NCI-H1930 (cell line): ENCODE results near the gene GOLT1B.
"Not testable (repeated sequence)": the region's sequence is repeated elsewhere in the genome, so short reads cannot be mapped to it uniquely, and the experiment has no call there.

Experiments
- DNase-seq, 2 experiments: peaks; one replicate each; lab custom pipeline; 2025; lab: John Stamatoyannopoulos, UW

GOLT1B gene, protein sequence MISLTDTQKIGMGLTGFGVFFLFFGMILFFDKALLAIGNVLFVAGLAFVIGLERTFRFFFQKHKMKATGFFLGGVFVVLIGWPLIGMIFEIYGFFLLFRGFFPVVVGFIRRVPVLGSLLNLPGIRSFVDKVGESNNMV

DNA sequence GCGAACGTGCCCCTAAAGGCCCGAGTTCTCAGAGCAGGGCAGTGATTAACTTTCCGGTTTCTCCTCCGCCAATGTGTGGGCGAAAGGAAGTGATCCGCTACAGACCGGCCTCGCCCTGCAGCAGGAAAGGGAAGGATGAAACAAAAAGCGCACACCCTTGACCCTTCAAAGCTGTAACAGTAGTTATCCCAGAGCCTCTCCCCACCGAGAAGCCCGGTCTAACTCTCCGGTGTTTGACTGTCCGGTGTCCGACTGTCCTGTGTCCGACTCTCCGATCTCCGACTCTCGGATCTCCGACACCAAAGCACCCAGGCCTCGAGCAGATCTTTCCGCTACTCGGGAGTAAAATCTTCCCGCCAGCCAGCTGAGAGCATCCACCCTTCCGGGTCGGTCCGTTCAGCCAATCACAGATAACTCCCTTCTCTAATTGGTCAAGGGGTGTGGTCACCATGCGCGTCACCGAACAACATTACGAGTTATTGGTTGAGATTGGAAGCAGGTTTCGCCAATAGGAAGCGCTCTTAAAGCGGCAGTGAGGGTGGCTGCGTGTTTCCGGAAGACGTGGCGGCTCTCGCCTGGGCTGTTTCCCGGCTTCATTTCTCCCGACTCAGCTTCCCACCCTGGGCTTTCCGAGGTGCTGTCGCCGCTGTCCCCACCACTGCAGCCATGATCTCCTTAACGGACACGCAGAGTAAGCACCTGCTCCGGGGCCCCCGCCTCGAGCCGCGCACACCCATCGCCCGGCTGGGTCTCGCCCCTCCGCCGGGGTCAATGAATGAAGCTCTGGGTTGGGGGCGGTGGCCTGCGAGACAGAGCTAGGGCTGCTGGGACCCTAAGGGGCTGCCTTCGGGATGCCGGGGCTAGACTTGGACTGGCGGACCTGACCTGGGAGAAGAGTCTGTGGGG lies at the start of gene GOLT1B, which contains the start of gene RECQL:
TSS of gene GOLT1B (plus strand) at position 532 of the 906 bp plus-strand sequence. CDS start at position 667, 135 bp downstream.
TSS of gene RECQL (minus strand) at position 378 of the 906 bp plus-strand sequence. CDS start 2,065 bp downstream, outside the sequence.
- peak; percentile 98 for DNase-seq

DNA sequence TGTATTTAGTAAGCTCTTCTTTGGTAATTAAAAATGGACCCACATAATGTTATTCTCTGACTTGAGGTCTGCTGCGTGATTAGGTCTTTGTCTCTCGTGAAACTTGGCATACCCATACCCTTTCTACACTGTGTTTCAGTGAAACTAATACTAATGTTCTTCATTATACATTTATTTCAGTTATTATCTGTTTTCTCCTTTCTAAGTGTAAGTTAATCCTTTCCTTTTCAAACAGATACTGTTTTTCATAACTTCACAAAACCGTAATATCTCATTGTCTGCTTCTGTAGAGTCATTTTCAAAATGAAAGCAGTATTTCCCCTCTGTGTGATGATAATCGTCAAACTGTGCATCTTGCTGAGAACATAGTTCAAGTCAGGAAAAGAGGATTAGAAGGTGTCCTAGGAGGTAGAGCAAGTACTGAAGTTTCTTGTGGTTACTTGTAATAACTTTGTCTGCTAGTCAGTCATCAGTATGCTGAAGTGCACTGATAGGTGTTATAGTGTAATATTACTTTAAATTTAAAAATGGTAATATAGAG lies 48.2 kb upstream of the GOLT1B start:
- no peak for DNase-seq

DNA sequence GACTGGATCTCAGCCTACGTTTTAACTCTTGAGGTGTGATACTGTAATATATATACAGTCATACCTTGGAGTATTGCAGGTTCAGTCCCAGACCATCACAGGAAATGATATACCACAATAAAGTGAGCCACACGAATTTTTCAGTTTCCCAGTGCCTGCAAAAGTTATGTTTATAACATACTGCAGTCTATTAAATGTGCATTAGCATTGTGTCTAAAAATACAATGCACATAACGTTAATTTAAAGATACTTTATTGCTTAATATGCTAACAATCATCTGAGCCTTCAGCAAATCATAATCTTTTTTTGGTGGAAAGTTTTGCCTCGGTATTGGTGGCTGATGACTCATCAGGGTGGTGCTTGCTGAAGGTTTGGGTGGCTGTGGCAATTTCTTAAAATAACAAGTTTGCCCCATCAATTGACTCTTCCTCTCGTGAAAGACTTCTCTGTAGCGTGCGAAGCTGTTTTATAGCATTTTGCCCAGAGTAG lies 45.3 kb upstream of the GOLT1B start:
- DNase-seq, result no peak

DNA sequence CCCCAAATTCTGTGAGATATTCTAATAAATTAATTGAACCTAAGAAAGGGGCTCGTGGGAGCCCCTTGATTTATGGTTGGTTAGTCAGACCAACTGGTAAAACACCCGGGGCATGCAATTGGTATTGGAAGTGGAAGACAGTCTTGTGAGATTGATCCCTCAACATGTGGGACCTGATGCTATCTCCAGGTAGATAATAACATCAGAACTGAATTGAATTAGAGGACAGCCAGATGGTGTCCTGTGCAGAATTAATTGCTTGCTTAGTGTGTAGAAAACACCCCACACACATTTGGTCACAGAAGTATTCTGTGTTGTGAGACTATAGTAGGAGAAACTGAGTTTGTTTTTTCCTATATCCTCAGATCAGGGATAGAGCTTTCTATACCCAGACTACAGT lies 42.1 kb upstream of the GOLT1B start:
- no peak for DNase-seq

DNA sequence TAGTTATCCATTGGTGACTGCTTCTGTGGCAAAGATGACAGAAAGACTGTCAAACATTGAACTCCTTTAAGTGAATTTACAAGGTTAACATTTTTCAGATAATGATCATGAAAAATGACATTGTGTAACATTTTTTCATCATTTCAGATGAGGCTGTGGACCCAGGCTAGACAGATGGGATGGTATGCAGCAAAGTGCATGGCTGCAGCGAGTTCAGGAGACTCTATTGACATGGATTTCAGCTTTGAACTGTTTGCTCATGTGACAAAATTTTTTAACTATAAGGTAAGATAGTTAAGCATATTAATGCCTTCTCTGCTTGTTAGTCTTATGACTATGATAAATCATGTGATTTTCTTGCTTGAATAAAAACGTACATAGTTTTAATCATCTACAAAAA lies 34.3 kb upstream of the GOLT1B start:
- not testable (repeated sequence) for DNase-seq

DNA sequence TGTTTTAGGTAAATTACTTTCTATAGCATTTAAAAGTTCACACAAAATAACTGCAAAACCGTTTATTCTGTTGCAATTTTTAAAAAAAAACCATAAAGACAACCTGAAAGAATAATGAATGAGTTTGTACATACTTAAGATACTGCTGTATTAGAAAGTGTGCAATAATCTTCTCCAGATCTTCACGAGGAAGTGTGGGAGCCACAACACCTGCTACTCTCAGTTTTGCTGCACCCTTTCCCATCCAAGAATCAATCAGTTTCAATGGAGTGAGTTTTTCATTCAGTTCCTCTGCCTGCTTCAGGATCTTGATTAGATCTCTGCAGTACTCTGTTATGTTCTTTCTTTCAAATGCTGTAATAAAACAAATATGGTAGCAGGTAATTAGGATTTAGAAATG lies 30.3 kb upstream of the GOLT1B start:
- DNase-seq, result no peak

DNA sequence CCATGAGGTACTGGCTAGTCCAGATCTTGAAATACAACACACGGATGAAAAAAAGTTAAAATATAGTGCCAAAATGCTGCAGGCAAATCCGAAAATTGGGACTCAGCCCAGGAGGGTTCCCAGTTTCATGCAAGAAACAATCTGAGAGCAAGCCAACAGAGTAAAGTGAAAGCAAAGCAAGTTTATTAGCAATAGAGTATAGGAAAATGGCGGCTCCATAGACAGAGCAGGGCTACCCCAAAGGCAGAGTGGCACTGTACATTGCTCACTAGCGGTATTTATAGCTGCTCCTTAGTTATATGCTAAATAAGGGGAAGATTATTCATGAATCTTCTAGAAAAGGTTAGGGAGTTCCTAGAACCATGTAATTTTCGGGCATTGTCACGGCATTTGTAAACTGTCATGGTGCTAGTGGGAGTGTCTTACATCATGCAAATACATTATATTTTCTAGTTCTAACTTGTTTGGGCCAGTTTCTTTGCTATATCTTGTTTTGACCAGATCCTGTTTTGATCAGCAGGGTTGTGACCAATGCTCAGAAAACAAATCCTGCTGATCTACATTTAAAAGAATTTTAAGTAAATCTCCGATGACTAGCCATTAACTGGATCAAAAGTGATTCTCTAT lies 29.3 kb upstream of the GOLT1B start:
- DNase-seq, result no peak

DNA sequence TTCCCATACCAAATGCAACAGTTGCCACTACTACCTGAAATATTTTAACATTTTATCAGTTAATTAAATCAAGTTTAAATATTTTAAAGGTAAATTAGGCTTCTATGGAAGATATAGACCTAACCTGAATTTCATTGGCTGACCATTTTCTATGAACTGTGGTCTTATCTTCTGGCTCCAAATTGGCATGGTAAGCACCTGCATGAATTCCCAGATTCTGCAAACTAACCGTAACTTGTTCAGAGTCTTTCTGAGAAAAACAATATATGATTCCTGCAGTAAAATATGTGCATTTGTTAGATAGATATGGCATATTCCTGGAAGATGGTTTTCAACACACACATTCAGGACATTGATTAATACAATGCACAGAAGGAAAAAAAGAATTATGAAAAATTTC lies 26.0 kb upstream of the GOLT1B start:
- no peak for DNase-seq

DNA sequence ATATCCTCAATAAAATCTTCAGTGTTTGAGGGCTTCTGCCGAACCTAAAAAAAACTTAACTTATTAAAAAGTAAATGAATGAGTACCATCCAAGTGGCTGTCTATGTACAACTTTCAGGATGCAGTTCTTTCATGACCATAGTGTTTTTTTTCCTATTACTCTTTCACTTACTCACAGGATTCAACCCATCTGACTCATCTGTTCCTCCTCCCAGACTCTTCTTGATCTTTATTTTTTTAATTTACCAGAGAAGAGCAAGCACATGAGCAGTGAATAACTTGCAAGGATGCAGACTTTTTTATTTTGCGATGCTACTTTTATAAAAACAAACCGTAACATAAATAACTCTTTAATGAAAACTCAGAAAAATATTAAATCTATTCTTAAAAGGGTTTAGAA lies 24.6 kb upstream of the GOLT1B start:
- no peak for DNase-seq

DNA sequence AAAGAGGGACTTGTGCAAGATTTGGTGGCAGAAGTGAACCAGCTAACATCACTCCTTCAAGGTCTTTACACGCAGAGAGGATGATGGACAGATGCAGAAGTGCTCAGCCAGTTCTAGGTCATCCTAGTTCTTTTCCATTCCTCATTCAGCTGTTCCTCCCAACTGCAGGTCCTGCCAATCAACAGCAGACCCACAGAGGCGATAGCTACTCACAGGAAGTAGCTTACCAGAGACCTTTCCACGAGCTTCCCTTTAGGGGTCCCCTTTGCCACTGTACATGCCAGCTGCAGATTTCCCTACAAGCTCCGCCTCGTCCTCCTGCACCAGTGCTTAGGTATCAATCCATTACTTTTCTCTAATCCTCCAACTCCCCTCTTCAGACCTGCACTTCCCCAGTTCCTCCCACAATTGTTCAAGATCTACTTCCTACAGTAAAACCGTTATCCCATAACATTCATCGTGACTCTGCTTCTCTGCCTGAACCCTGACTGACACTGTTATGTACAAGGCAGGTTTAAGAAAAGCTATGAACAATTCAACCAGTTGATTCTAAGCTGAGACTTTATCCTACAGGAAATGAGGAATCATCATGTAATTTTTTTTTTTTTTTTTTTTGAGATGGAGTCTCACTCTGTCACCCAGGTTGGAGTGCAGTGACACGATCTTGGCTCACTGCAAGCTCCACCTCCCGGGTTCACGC lies 22.7 kb upstream of the GOLT1B start:
- DNase-seq, result no peak

DNA sequence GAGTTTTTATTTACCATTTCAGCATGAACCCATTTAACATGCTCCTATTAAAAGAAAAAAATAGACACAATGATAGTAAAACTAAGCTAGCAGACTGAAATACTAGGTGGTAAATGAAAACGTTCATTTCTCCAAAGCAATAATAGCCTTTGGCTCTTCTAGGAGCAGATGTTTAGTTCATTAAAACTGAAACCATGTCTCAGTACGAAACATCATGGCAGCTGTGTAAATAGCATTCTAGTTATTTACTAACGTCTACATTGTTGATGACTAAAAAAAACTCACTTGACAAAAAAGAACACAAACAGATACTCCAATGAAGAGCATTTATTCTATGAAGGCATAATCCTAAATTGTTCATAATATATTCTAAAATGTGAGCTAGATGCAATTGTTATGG lies 18.1 kb upstream of the GOLT1B start:
- DNase-seq, result peak; percentile 70 to 91

DNA sequence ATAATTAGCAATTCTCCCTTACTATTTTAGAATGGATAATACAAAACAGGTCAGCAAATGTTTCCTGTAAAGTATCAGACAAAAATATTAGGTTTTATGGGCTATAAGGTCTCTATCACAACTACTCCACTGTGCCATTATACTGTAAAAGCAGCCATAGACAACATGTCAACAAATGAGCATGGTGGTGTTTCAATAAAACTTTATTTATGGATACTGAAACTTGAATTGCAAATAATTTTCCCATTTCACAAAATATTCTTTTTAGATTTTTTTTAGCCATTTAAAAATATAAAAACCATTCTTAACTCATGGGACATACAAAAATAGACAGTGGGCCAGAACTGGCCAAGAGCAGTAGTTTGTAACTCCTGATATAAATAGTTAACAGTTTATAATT lies 15.6 kb upstream of the GOLT1B start:
- no peak for DNase-seq

DNA sequence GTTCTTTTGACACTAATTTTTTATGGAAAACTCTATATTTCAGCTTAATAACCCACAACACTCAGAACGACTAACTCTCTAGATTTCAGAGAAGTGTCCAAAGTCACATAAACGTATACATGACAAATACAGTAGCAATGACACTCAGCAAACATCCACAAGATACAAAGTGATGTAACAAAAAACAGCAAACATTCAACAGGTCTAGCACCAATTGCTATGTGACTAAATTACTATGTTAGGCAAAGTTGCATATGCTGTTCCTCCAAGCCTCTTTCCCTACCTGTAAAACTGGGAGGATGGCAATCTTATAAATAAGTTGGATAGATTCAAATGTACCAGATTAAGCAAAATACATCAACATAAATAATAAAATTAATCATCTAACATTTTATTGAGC lies 1.8 kb upstream of the GOLT1B start:
- no peak for DNase-seq

DNA sequence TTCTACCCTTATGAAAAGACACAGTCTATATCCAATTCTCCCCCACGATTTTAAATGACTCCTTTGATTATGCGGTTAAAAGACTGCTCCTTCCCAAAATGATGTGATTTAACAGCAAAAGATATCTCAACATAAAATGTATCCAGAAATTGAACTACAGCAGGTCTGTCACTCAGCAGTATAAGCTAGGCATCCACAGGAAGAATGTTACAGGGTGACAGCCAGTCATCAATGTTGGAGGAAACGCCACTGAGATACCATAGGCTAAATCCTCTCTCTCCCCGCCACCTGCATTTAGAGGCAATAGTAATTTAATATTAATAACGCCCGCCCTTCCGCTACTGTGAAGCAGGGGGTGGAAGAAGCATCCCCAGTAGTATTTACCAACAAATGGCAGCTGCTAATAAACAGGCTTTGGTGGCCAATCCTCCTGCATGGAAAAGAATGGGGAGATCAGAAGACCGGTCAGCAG lies 767 bp upstream of the GOLT1B start:
- DNase-seq, result no peak

DNA sequence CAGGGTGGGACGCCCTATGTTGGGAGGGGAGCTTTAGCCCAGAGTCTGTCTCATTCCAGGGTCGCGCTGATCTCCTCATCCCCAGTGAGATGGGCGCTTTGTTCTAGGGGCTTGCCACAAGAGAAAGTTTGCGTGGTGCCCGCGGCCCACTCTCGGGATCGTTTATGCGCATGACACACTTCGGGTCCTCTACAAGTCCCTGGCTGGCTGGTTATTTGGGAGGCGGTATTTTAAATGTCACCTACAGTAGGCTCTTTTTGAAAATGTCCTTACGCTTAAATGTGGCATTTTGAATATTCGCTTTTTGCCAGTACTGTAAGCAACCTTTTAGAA lies 541 bp downstream of the GOLT1B start:
- DNase-seq, result no peak

DNA sequence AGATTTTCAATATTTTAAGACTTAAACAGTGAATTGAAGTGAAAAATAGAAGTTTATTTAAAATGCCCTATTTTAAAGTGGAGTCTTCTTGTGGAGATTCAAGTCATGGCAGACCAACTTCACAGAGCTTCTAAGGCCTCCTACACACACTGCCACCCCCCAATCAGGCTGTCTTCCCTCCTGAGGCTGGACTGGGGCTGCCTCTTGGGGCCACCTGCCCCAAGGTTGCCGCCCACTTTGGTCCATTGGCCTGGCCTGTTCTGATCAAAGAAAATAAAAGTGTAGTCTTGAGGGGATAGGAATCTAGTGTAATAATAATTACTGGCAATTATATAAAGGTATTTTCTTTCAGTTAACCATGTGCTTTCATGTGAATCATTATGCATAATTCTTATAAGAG lies 1.3 kb downstream of the GOLT1B start:
- no peak for DNase-seq

DNA sequence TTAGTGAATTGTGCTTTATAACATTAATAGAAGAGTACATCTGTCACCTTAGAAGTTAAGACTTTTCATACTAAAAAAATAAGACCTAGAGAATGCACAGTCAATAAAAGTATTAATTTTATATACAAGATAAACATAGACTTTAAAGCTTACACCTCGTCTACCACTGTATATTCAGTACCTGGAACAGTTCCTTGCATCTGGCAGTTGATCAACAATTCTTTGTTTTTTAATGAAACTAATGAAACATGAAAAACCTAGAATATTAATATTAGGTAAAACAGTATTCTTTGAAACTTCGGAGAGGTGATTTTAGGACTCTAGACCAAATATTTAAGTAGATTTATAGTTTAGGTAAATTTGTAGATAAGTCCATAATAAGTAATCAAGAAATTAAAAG lies 4.3 kb downstream of the GOLT1B start:
- no peak for DNase-seq

DNA sequence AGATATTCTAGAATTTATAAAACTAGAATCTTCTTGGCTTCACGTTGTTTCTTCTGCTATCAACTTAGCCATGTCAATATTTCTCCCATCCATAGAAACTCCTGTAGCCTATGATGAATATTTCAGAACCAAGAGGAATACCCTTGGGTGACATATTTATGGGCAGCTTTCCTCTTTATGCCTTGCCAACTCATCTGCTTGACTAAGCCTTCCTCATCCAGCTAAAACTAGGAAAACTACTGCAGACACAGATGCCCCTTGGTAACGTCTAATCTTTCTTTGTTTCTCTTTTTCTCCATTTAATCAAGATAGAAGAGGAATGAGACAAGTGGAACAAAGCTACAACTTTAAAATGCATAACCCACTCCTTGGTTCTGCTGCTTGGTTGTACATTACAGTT lies 6.3 kb downstream of the GOLT1B start:
- DNase-seq, result no peak

DNA sequence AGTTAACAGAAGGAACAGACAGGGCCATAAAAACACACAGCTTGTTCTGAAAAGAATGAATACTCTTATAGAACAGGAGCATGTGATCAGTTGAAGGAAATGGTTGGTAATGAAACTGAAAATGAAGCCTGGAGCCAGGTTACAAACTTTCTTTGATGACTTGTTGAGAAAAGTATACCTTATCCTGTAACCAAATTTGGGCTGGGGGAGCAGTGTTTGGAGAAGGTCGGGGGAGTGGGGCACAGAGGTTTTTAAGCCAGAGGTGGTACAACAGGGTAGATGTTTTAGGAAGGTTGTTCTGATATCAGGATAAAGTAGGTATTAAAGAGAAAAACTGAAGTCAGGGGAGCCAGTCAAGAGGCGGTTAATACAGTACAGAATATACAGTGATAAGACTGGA lies 8.2 kb downstream of the GOLT1B start:
- no peak for DNase-seq

DNA sequence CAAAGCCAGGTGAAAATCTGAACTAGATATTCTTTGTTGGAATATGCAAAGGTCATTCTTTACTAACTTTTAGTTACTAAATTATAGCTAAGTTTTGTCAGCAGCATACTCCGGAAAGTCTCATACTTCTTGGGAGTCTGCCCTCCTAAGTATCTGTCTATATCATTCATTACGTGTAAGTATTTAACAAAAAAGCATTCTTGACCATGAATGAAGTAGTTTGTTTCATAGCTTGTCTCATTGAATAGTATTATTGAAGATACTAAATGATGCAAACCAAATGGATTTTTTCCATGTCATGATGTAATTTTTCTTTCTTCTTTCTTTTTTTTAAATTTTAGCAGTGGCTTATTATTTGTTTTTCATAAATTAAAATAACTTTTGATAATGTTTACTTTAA lies 14.7 kb downstream of the GOLT1B start:
- no peak for DNase-seq

DNA sequence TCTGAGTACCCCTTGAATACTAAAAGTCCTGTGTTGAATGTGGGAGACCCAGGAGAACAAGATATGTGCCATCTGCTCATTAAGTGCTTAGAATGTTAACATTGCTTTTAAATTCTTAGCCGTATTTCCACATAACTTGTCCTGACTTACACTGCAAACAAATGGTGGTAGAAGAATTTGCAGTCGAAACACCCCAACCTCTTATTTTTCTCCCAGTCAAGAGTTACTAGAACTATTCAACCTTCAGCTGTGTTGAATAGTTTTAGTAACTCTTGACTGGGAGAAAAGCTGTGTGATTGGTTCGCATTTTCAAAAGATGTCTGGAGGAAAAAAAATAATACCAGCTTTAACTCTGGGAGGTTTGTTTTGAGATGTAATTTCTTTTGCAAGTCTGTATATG lies 16.9 kb downstream of the GOLT1B start:
- no peak for DNase-seq

DNA sequence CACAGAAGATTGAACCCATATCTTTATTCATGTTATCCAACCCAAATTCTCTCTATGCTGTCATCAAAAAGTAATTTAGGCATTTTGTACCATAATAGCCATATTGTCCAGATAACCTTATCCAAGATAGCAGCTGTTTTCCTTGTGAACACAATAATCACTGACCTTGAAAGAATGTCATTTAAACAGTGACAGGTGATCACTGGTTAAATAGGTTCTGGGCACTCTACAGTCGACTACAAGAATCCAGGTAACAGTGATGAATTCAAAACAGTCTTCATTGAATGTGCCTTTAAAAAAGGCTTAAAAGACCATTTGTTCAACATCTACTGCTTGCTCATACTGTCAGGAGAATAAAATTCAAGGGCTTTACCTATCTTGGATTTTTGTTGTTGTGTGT lies 20.0 kb downstream of the GOLT1B start:
- DNase-seq, result peak in 1 of 2 experiments; percentile 23
